ENCODE results near the gene CRISP3.

- TF ChIP-seq CTCF (conservative IDR thresholded peaks at IDR 0.05) (no peak), ZFX (IDR thresholded peaks at IDR 0.05) (no peak)
Measured at GRCh38 chr6:49698478-49698877, 45.7 kb downstream of the CRISP3 start.
